ENCODE measurements around the gene PGBD5.

Gene PGBD5

GRCh38 chr1:230396966-230397365 is 29.2 kb downstream of the PGBD5 start:
- DNase-seq (ENCODE audit: low read depth in 2 of 2): no peak

- no peak for DNase-seq (ENCODE audit: low read depth in 2 of 2)
Observed at GRCh38 chr1:230395932-230396331, 30.2 kb downstream of the PGBD5 start.

- DNase-seq (ENCODE audit: low read depth in 2 of 2): no peak
Observed at GRCh38 chr1:230394741-230395140, 31.4 kb downstream of the PGBD5 start.

GRCh38 chr1:230394134-230394533 is 32.0 kb downstream of the PGBD5 start:
- DNase-seq (ENCODE audit: low read depth in 2 of 2): no peak

GRCh38 chr1:230393722-230394121 is 32.4 kb downstream of the PGBD5 start:
- DNase-seq (ENCODE audit: low read depth in 2 of 2): no peak

GRCh38 chr1:230392920-230393521 is 33.1 kb downstream of the PGBD5 start:
- no peak for DNase-seq (ENCODE audit: low read depth in 2 of 2)

- no peak for DNase-seq (ENCODE audit: low read depth in 2 of 2)
Observed at GRCh38 chr1:230392536-230392909, 33.6 kb downstream of the PGBD5 start.

GRCh38 chr1:230391776-230392535 is 34.2 kb downstream of the PGBD5 start:
- DNase-seq (ENCODE audit: low read depth in 2 of 2): no peak

GRCh38 chr1:230390371-230390770 is 35.8 kb downstream of the PGBD5 start:
- no peak for DNase-seq (ENCODE audit: low read depth in 2 of 2)

- no peak for DNase-seq (ENCODE audit: low read depth in 2 of 2)
Observed at GRCh38 chr1:230387876-230388275, 38.3 kb downstream of the PGBD5 start.

- no peak for DNase-seq (ENCODE audit: low read depth in 2 of 2)
Observed at GRCh38 chr1:230387296-230387695, 38.8 kb downstream of the PGBD5 start.

GRCh38 chr1:230386637-230387262 is 39.4 kb downstream of the PGBD5 start:
- DNase-seq (ENCODE audit: low read depth in 2 of 2): no peak

GRCh38 chr1:230385930-230386329 is 40.2 kb downstream of the PGBD5 start:
- no peak for DNase-seq (ENCODE audit: low read depth in 2 of 2)

- no peak for DNase-seq (ENCODE audit: low read depth in 2 of 2)
Observed at GRCh38 chr1:230385158-230385450, 41.0 kb downstream of the PGBD5 start.

GRCh38 chr1:230384380-230385157 is 41.6 kb downstream of the PGBD5 start:
- DNase-seq (ENCODE audit: low read depth in 2 of 2): no peak

- no peak for DNase-seq (ENCODE audit: low read depth in 2 of 2)
Observed at GRCh38 chr1:230383425-230383824, 42.7 kb downstream of the PGBD5 start.

GRCh38 chr1:230382001-230382491 is 44.1 kb downstream of the PGBD5 start:
- no peak for DNase-seq (ENCODE audit: low read depth in 2 of 2)

- DNase-seq (ENCODE audit: low read depth in 2 of 2): no peak
Observed at GRCh38 chr1:230381585-230381984, 44.5 kb downstream of the PGBD5 start.

GRCh38 chr1:230381049-230381467 is 45.1 kb downstream of the PGBD5 start:
- DNase-seq (ENCODE audit: low read depth in 2 of 2): no peak

- DNase-seq (ENCODE audit: low read depth in 2 of 2): no peak
Observed at GRCh38 chr1:230379928-230380327, 46.2 kb downstream of the PGBD5 start.

GRCh38 chr1:230379462-230379861 is 46.7 kb downstream of the PGBD5 start:
- DNase-seq (ENCODE audit: low read depth in 2 of 2): no peak

GRCh38 chr1:230377851-230378250 is 48.3 kb downstream of the PGBD5 start:
- DNase-seq (ENCODE audit: low read depth in 2 of 2): no peak
